HCT116 (cell line): ENCODE measurements around the gene ZHX3. TPM values are rescaled to one million over a fixed set of nuclear protein-coding genes. Genes with fewer than 3 reads are reported as not detected.

Source experiments
- ATAC-seq: fragments of 200-7000 bp; cut with Tn5 transposase; 2 replicates; pipeline ENCODE4 v1.9.1; 2020; ENCODE audit warnings: mild to moderate bottlenecking, moderate library complexity
- BruUV-seq: library from RNA; stranded (reverse); fragments of 400-500 nt; replicated peaks from 2 replicates; lab custom pipeline; 2021; lab: Mats Ljungman, UMichigan
- CTCF ChIA-PET: fragments of 300-600 bp; sonication (Branson Sonifier 250); formaldehyde crosslinking; loops from one replicate; lab custom pipeline; 2021; ENCODE audit warnings: antibody characterized with exemption; lab: Charles Lee
- POLR2A ChIA-PET: fragments of 300-600, 350-600 bp; sonication (Branson Sonifier 250); formaldehyde crosslinking; loops from one replicate; lab custom pipeline; 2021; ENCODE audit warnings: antibody characterized with exemption; lab: Charles Lee
- RAD21 ChIA-PET, 2 experiments: fragments of 300-600 bp; sonication (Branson Sonifier 250); formaldehyde crosslinking; loops; one replicate each; lab custom pipeline; 2023; ENCODE audit warnings: low total read pairs in 2 of 2; ENCODE audit not compliant: uncharacterized antibody in 2 of 2, unreplicated experiment in 2 of 2, low non-redundant PET in 1 of 2; lab: Charles Lee
- DNase-seq: peaks from one replicate; pipeline ENCODE4 v3.0.0-alpha.2; 2010; ENCODE audit warnings: low read depth, low spot score
- H2AFZ ChIP-seq: fragments of 200-600 bp; shearing (Covaris generic), sonication (generic); 2 replicates; pipeline ENCODE4 v1.6.1; 2017; ENCODE audit warnings: low read depth, mixed run types, mixed read lengths, antibody characterized with exemption, low read length; ENCODE audit not compliant: poor library complexity, severe bottlenecking
- H3K27ac ChIP-seq: 2 replicates; pipeline ENCODE4 v1.5.1; 2012; ENCODE audit warnings: low read depth, low read length
- H3K27me3 ChIP-seq: fragments of 200-600 bp; sonication (generic); 2 replicates; pipeline ENCODE4 v1.6.1; 2016; ENCODE audit warnings: mixed run types, low read length, mixed read lengths; ENCODE audit not compliant: insufficient read depth
- H3K36me3 ChIP-seq, 2 experiments: fragments of 200-500 bp in 1 of 2; fragments of 200-600 bp in 1 of 2; sonication (Bioruptor generic) in 1 of 2; sonication (generic) in 1 of 2; 2 replicates each; pipeline versions ENCODE4 v1.5.1 to v1.6.1; 2014 to 2016; ENCODE audit warnings: low read length in 2 of 2, inconsistent platforms in 1 of 2, mixed read lengths in 1 of 2, mixed run types in 1 of 2; ENCODE audit not compliant: insufficient read depth in 2 of 2, control insufficient read depth in 1 of 2
- H3K4me1 ChIP-seq, 2 experiments: fragments of 200-600 bp in 1 of 2; sonication (generic) in 1 of 2; 2 replicates each; pipeline versions ENCODE4 v1.5.1 to v1.6.1; 2012 to 2017; ENCODE audit warnings: low read length in 2 of 2, inconsistent platforms in 1 of 2, mild to moderate bottlenecking in 1 of 2, mixed read lengths in 1 of 2, mixed run types in 1 of 2, moderate library complexity in 1 of 2; ENCODE audit not compliant: insufficient read depth in 2 of 2, control insufficient read depth in 1 of 2
- H3K4me2 ChIP-seq: fragments of 200-600 bp; sonication (generic); 2 replicates; pipeline ENCODE4 v1.6.1; 2017; ENCODE audit warnings: mixed run types, low read length, mixed read lengths
- H3K4me3 ChIP-seq, 2 experiments: fragments of 200-600 bp in 1 of 2; sonication (generic) in 1 of 2; replicated peaks in 1 of 2; 2 replicates each; pipeline ENCODE4 v1.5.1; 2011 to 2016; ENCODE audit warnings: low read length in 2 of 2, control low read depth in 1 of 2, low read depth in 1 of 2, mild to moderate bottlenecking in 1 of 2, mixed read lengths in 1 of 2, mixed run types in 1 of 2
- H3K79me2 ChIP-seq: fragments of 200-600 bp; sonication (generic); 2 replicates; pipeline ENCODE4 v1.6.1; 2017; ENCODE audit warnings: mild to moderate bottlenecking, mixed run types, low read length, moderate library complexity, mixed read lengths; ENCODE audit not compliant: insufficient read depth
- H3K9ac ChIP-seq: fragments of 200-600 bp; sonication (generic); 2 replicates; pipeline ENCODE4 v1.6.1; 2016; ENCODE audit warnings: low read length, mixed read lengths
- H3K9me2 ChIP-seq: fragments of 200-600 bp; sonication (generic), shearing (Covaris generic); 2 replicates; pipeline ENCODE4 v1.6.1; 2017; ENCODE audit warnings: mixed run types, mild to moderate bottlenecking, moderate library complexity; ENCODE audit not compliant: insufficient read depth
- H3K9me3 ChIP-seq, 2 experiments: fragments of 200-500 bp in 1 of 2; fragments of 200-600 bp in 1 of 2; sonication (Bioruptor generic) in 1 of 2; sonication (generic) in 1 of 2; 2 replicates each; pipeline ENCODE4 v1.6.1; 2014 to 2017; ENCODE audit warnings: low read length in 2 of 2, mixed read lengths in 2 of 2, inconsistent platforms in 1 of 2, low read depth in 1 of 2, mild to moderate bottlenecking in 1 of 2, mixed run types in 1 of 2, moderate library complexity in 1 of 2; ENCODE audit not compliant: control insufficient read depth in 1 of 2, insufficient read depth in 1 of 2
- H4K20me1 ChIP-seq: fragments of 200-600 bp; sonication (generic), shearing (Covaris generic); 2 replicates; pipeline ENCODE4 v1.6.1; 2017; ENCODE audit warnings: mixed run types, mild to moderate bottlenecking, moderate library complexity; ENCODE audit not compliant: insufficient read depth
- EZH2phosphoT487 ChIP-seq: fragments of 200-600 bp; IDR thresholded peaks from 2 replicates; pipeline ENCODE4 v1.6.1; 2018; ENCODE audit warnings: antibody characterized with exemption, borderline replicate concordance
- FOSL1 ChIP-seq: IDR thresholded peaks from 2 replicates; pipeline ENCODE4 v1.6.1; 2012; ENCODE audit warnings: low read depth
- POLR2AphosphoS5 ChIP-seq: IDR thresholded peaks from 2 replicates; pipeline ENCODE4 v1.6.1; 2011; ENCODE audit warnings: mild to moderate bottlenecking, low read depth, low read length, moderate library complexity
- SRF ChIP-seq: IDR thresholded peaks from 2 replicates; pipeline ENCODE4 v1.6.1; 2012; ENCODE audit warnings: low read depth
- TCF7L2 ChIP-seq: IDR thresholded peaks from 2 replicates; pipeline ENCODE4 v1.7.0; 2011; ENCODE audit warnings: borderline replicate concordance, inconsistent platforms; ENCODE audit not compliant: insufficient read depth, insufficient read length; ENCODE audit errors: extremely low read depth
- intact Hi-C: fragments of 100-400 bp; cut with micrococcal nuclease; formaldehyde crosslinking; loops from 2 replicates; pipeline ENCODE4 v1.10.0; 2022
- total RNA-seq: library from RNA; stranded (reverse); gene quantifications from one replicate; pipeline ENCODE4 v1.2.1, GENCODE V29; 2021; ENCODE audit not compliant: unreplicated experiment
- TF ChIP-seq, protein P1 (sequence below): IDR thresholded peaks from 2 replicates; pipeline ENCODE4 v1.6.1; 2011; ENCODE audit warnings: mild to moderate bottlenecking, low read length, moderate library complexity; ENCODE audit not compliant: insufficient replicate concordance; ENCODE audit errors: extremely low read depth
- TF ChIP-seq, protein P2 (sequence below): IDR thresholded peaks from 2 replicates; pipeline ENCODE4 v1.6.1; 2012

The ZHX3 gene
- total RNA-seq, 1 experiment from 2014 or later: 13.3 TPM

- TF ChIP-seq, protein P1, sequence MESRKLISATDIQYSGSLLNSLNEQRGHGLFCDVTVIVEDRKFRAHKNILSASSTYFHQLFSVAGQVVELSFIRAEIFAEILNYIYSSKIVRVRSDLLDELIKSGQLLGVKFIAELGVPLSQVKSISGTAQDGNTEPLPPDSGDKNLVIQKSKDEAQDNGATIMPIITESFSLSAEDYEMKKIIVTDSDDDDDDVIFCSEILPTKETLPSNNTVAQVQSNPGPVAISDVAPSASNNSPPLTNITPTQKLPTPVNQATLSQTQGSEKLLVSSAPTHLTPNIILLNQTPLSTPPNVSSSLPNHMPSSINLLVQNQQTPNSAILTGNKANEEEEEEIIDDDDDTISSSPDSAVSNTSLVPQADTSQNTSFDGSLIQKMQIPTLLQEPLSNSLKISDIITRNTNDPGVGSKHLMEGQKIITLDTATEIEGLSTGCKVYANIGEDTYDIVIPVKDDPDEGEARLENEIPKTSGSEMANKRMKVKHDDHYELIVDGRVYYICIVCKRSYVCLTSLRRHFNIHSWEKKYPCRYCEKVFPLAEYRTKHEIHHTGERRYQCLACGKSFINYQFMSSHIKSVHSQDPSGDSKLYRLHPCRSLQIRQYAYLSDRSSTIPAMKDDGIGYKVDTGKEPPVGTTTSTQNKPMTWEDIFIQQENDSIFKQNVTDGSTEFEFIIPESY: no peak
Observed at GRCh38 chr20:41334443-41335421, 17.2 kb upstream of the ZHX3 start (continued).

DNA sequence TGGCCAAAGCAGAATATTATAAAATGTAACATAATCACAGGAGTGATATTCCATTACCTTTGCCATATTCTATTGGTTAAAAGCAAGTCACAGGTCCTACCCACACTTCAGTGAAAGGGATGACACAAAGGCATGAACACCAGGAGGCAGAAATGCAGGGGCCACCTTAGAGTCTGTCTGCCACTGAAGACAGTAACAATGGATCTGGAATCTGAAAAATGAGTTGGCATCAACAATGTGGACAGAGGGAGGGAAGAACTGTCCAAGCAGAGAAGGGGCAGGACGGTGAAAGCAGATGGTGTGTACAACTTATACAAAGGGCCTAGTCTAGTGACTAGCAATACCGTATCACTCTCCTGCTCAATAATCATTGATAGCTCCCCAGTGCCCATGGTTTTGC, 16.5 kb upstream of the ZHX3 start:
- TF ChIP-seq TCF7L2: no peak
- TF ChIP-seq POLR2AphosphoS5: no peak
- no peak for TF ChIP-seq SRF
- TF ChIP-seq, protein P2, sequence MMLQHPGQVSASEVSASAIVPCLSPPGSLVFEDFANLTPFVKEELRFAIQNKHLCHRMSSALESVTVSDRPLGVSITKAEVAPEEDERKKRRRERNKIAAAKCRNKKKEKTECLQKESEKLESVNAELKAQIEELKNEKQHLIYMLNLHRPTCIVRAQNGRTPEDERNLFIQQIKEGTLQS: no peak
- TF ChIP-seq FOSL1: no peak
- TF ChIP-seq EZH2phosphoT487: no peak
- TF ChIP-seq, all 23 proteins: peak for 0
- CTCF ChIA-PET: no interaction called here
- POLR2A ChIA-PET: no interaction called here

More for the DNA sequence above, 16.5 kb upstream of the ZHX3 start:
- intact Hi-C loops: no loop called here
- Histone ChIP-seq H3K4me3 (no peak overlapping the region), H4K20me1 (no peaks in the 10 kb centered on the region), H3K9me3 (no peaks in the 10 kb centered on the region), H3K36me3 (no peaks in the 10 kb centered on the region), H3K4me1 (peaks cover 7 to 15% of the 10 kb centered on the region in 2 experiments; a peak in 3 of 4 replicates), H2AFZ (no peak overlapping the region), H3K4me2 (no peak overlapping the region), H3K27ac (no peak overlapping the region), H3K79me2 (no peaks in the 10 kb centered on the region), H3K9ac (no peak overlapping the region), H3K9me2 (no peaks in the 10 kb centered on the region), H3K27me3 (no peaks in the 10 kb centered on the region)
- no peak for ATAC-seq
- no peak for DNase-seq
- RAD21 ChIA-PET: no interaction called here
- BruUV-seq: no TSS peak
